ENCODE results near the gene CMTM2.
"Not testable (repeated sequence)": the region's sequence is repeated elsewhere in the genome, so short reads cannot be mapped to it uniquely, and the experiment has no call there.

Gene CMTM2

GRCh38 chr16:66605177-66605978, 26.1 kb downstream of the CMTM2 start:
- DNase-seq, result peak in 4 of 58 donors; percentile 22 to 63 (median 32)

GRCh38 chr16:66605979-66606751, 26.9 kb downstream of the CMTM2 start:
- no peak for DNase-seq

- DNase-seq, result peak in 53 of 58 donors; percentile 20 to 86 (median 56)
Measured at GRCh38 chr16:66608241-66609138, 29.2 kb downstream of the CMTM2 start.

GRCh38 chr16:66609139-66609510, 29.9 kb downstream of the CMTM2 start:
- DNase-seq, result no peak

GRCh38 chr16:66610111-66610820, 31.0 kb downstream of the CMTM2 start:
- DNase-seq, result peak in 4 of 58 donors; percentile 13 to 43 (median 31)

GRCh38 chr16:66611911-66612310, 32.6 kb downstream of the CMTM2 start:
- not testable (repeated sequence) for DNase-seq

- peak in 37 of 58 donors; percentile 6 to 82 (median 43) for DNase-seq
Measured at GRCh38 chr16:66612422-66612821, 33.2 kb downstream of the CMTM2 start.

GRCh38 chr16:66614161-66614802, 35.0 kb downstream of the CMTM2 start:
- no peak for DNase-seq

- DNase-seq, result no peak
Measured at GRCh38 chr16:66616169-66616568, 36.9 kb downstream of the CMTM2 start.

GRCh38 chr16:66616592-66616991, 37.3 kb downstream of the CMTM2 start:
- no peak for DNase-seq

GRCh38 chr16:66617010-66617434, 37.8 kb downstream of the CMTM2 start:
- no peak for DNase-seq

- DNase-seq, result no peak
Measured at GRCh38 chr16:66617728-66618127, 38.5 kb downstream of the CMTM2 start.

- DNase-seq, result no peak
Measured at GRCh38 chr16:66618588-66619375, 39.5 kb downstream of the CMTM2 start.

- DNase-seq, result no peak
Measured at GRCh38 chr16:66619534-66620428, 40.5 kb downstream of the CMTM2 start.

- DNase-seq, result no peak
Measured at GRCh38 chr16:66620429-66620795, 41.1 kb downstream of the CMTM2 start.

- peak in 1 of 58 donors; percentile 16 for DNase-seq
Measured at GRCh38 chr16:66621973-66622372, 42.7 kb downstream of the CMTM2 start.

- no peak for DNase-seq
Measured at GRCh38 chr16:66622863-66623262, 43.6 kb downstream of the CMTM2 start.

- no peak for DNase-seq
Measured at GRCh38 chr16:66623755-66624154, 44.5 kb downstream of the CMTM2 start.

Measured in anterior cingulate cortex (tissue), 58 donors.